ENCODE results near the gene ZNF486.
"Not testable (repeated sequence)": the region's sequence is repeated elsewhere in the genome, so short reads cannot be mapped to it uniquely, and the experiment has no call there.

The ZNF486 gene

DNA sequence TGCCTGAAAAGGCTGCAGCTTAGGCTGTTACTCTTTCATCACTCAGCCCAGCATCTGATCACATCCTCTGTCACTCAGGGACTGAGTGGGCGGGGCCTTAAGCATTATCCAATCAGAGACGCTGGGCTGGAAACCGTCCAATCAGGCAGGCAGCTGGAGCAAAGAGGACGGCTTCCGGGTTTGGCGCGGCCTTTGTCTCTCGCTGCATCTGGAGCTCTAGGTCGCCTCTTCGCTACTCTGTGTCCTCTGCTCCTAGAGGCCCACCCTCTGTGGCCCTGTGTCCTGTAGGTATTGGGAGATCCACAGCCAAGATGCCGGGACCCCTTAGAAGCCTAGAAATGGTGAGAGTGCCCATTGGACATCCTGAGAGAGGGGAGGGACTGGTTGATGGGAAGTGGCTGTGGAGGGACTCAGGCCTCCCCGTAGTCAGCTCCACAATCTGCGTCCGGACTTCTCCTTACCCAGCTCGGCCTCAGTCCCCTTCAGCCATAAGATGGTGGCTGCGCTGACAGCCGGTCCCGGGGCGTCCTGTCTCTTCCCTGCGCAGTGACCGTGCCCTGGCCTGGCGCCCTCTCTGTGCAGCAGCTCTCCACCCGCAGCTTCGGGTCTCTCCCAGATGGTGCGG lies at the start of gene ZNF486:
Gene ZNF486 (plus strand): TSS at position 195 of the 625 bp plus-strand sequence. CDS start 117 bp downstream, at position 312.
- no peak for DNase-seq

- DNase-seq: not testable (repeated sequence)
These were observed 48.8 kb upstream of the ZNF486 start for GRCh38 chr19:20118064-20118839.

GRCh38 chr19:20124879-20125278 lies 42.1 kb upstream of the ZNF486 start:
- no peak for DNase-seq

- not testable (repeated sequence) for DNase-seq
These were observed 34.1 kb upstream of the ZNF486 start for GRCh38 chr19:20132933-20133332.

DNA sequence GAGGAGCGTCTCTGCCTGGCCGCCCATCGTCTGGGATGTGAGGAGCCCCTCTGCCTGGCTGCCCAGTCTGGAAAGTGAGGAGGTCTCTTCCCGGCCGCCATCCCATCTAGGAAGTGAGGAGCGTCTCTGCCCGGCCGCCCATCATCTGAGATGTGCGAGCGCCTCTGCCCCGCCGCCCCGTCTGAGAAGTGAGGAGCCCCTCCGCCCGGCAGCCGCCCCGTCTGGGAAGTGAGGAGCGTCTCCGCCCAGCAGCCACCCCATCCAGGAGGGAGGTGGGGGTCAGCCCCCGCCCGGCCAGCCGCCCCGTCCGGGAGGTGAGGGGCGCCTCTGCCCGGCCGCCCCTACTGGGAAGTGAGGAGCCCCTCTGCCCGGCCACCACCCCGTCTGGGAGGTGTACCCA lies 29.3 kb upstream of the ZNF486 start:
- not testable (repeated sequence) for DNase-seq

GRCh38 chr19:20151617-20152145 lies 15.3 kb upstream of the ZNF486 start:
- no peak for DNase-seq

DNA sequence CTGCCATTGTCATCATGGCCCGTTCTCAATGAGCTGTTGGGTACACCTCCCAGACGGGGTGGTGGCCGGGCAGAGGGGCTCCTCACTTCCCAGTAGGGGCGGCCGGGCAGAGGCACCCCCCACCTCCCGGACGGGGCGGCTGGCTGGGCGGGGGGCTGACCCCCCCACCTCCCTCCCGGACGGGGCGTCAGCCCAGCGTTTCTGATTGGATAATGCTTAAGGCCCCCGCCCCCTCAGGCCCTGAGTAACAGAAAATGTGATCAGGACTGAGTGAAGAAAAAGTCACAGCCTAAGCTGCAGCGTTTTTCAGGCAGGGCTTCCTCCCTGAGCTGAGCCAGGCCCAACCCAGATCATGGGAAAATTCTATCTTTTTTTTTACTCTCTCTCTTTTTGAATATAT lies 14.5 kb upstream of the ZNF486 start:
- DNase-seq: not testable (repeated sequence)

DNA sequence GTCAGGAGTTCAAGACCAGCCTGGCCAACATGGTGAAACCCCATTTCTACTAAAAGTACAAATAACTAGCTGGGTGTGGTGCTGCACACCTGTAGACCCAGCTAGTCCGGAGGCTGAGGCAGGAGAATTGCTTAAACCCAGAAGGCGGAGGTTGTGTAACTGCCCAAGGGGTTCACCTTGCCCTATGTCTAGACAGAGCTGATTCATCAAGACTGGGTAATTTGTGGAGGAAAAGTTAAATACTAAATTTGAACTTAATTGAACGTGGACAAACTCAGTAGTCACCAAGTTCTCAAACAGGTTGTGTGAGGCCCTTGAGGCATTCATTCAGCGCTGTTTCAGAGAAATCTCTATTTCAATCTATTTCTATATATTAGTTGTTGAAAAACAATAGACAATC lies 13.7 kb upstream of the ZNF486 start:
- DNase-seq: no peak

DNA sequence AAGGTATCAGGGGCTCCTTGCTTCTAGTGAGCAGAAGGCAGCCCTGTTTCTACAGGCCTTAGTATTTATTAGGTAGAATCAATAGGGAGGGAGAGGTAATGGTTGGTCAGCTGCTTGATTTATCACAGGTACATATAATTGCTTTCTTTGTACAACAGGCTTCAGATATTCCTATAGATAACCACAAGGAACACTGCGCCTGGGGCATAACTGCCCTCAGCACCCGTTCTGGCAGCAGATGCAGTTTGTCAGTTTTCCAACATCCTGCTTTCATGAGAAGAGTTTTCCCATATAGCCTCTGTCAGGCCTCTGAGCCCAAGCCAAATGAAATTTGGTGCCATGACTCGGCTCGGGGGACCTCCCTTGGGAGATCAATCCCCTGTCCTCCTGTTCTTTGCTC lies 12.4 kb upstream of the ZNF486 start:
- no peak for DNase-seq

DNA sequence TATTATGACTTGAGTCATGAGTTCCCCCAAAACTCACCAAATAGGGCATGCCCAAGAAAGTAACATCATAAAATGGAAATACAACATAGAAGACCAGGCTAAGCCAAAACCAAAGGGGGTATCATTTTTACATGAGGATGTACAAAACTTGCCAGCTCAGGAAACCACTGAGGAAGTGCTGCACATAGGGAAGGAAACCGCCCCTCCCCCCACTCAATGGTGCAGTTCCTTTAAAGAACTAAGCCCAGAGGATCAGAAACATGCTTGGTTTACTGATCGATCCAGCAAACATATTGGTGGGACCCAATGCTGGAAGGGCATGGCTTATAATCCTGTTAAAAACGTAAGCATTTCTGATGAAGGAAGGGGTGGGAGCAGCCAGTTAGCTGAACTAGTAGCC lies 4.2 kb upstream of the ZNF486 start:
- DNase-seq: no peak

DNA sequence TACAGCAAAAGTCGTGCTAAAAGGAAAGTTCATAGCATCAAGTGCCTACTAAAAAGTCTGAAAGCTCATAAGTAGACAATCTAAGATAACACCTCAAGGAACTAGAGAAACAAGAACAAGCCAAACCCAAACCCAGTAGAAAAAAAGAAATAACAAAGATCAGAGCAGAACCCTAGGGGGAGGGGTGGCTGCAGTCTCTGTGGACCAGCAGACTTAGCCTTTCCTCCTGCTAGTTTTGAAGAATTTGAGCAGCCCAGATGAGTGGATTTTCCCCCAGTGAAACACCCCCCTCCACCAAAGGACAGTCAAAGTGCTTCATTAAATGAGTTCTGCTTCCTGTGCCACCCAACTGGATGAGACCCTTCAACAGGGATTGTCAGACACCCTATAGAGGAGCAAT lies 2.6 kb upstream of the ZNF486 start:
- DNase-seq: no peak

DNA sequence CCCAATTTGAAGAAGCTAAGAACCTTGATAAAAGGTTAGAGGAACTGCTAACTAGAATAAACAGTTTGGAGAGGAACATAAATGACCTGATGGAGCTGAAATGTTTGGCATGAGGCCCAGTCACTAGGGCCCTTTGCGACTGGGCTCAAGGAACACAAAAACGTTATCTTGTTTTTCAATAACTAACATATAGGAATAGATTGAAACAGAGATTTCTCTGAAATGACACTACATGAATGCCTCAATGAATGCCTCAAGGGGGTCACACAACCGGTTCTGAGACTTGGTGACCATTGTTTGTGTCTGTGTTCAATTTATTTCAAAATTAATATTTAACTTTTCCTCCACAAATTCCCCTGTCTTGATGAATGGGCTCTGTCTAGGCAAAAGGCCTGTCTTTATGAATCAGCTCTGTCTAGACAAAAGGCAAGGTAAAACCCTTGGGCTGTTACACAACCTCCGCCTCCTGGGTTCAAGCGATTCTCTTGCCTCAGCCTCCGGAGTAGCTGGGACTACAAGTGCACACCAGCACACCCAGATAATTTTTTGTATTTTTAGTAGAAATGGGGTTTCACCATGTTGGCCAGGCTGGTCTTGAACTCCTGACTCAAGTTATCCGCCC lies 932 bp upstream of the ZNF486 start:
- DNase-seq: no peak

GRCh38 chr19:20167651-20168122 lies 673 bp downstream of the ZNF486 start:
- DNase-seq: no peak

DNA sequence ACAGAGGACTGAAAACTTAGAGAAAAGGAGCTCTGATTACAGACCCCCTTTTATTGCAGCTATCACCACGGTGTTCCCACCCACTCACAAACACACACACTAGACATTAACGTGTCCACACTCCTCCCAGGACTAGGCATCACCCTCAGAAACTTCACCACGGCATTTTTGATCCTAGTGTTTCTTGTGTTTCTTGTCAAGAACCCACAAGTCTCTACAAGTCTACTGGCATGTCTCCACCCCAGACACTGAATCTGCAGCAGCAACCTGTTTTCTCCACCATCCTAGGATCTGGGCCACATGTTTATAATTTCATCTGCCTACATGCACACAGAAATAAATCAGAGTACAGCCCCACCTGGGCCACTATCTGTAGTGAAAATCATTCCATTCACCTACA lies 4.3 kb downstream of the ZNF486 start:
- DNase-seq: no peak

GRCh38 chr19:20175848-20176247 lies 8.8 kb downstream of the ZNF486 start:
- not testable (repeated sequence) for DNase-seq

- DNase-seq: not testable (repeated sequence)
These were observed 12.9 kb downstream of the ZNF486 start for GRCh38 chr19:20179956-20180355.

DNA sequence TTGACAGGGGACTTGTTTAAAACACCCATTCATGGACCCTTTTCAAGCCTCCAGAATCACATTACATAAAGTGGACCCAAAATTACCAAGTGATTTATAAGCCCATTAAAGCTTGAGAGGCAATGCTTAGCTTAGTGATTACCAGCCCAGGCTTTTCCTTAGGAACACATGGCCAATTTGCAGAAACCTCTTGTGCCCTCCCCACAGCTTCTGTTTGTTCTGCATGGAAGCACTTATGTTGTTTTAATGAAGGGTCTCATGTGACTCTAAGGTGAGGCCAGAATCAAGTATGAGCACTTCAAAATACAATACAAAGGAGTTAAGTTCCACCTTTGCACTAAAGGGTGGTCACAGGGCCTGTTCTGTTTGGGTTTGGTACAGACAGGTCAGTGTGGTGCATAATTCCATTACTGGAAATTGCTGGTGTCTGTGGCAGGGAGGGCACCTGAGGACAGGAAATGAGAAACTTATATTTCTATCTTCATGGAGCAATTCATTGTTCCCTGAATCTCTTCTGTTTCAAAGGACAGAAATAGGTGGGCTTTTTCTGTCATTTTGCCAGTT lies 15.3 kb downstream of the ZNF486 start:
- peak; percentile 84 for DNase-seq

GRCh38 chr19:20186174-20186573 lies 19.2 kb downstream of the ZNF486 start:
- no peak for DNase-seq

DNA sequence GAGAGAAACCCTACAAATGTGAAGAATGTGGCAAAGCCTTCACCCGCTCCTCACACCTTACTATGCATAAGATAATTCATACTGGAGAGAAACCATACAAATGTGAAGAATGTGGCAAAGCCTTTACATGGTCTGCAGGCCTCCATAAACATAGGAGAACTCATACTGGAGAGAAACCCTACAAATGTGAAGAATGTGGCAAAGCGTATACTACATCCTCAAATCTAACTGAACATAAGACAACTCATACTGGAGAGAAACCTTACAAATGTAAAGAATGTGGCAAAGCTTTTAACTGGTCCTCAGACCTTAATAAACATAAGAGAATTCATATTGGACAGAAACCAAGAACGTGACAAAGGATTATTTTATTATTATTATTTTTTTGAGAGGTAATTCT lies 30.7 kb downstream of the ZNF486 start:
- no peak for DNase-seq

GRCh38 chr19:20209051-20209450 lies 42.0 kb downstream of the ZNF486 start:
- DNase-seq: no peak

- DNase-seq: not testable (repeated sequence)
These were observed 47.4 kb downstream of the ZNF486 start for GRCh38 chr19:20214366-20214765.

GRCh38 chr19:20221605-20222004 lies 54.6 kb downstream of the ZNF486 start:
- not testable (repeated sequence) for DNase-seq

- no peak for DNase-seq
These were observed 66.1 kb downstream of the ZNF486 start for GRCh38 chr19:20233105-20233504.

Measured in NCI-H1105 (cell line).